K562 (cell line): Measurements from ENCODE around the gene ERVH48-1. TPM values are rescaled to one million over a fixed set of nuclear protein-coding genes. Genes with fewer than 3 reads are reported as not detected.

Experiments
- CBFA2T3 ChIP-seq: fragments of 450-650 bp; IDR thresholded peaks from 2 replicates; pipeline ENCODE4 v1.6.1; 2017
- CEBPB ChIP-seq: fragments of 450-650 bp; IDR thresholded peaks from 2 replicates; pipeline ENCODE4 v1.6.1; 2016; ENCODE audit warnings: missing genetic modification characterization, missing compliant biosample characterization
- CTCF ChIP-seq, 3 experiments: IDR thresholded peaks in 2 of 3; conservative IDR thresholded peaks in 1 of 3; 2 replicates each; pipeline ENCODE4 v1.5.1; 2011 to 2012; ENCODE audit warnings: low read length in 3 of 3, mild to moderate bottlenecking in 3 of 3, control low read depth in 2 of 3, improper control_type of control experiment in 1 of 3, inconsistent platforms in 1 of 3, low read depth in 1 of 3, mixed read lengths in 1 of 3, moderate library complexity in 1 of 3; ENCODE audit not compliant: insufficient read depth in 2 of 3
- DACH1 ChIP-seq: fragments of 450-650 bp; IDR thresholded peaks from 2 replicates; pipeline ENCODE4 v1.6.1; 2018; ENCODE audit not compliant: partially characterized antibody
- MAZ ChIP-seq, 2 experiments: fragments of 450-650 bp in 1 of 2; sonication (generic) in 1 of 2; formaldehyde crosslinking; IDR thresholded peaks in 1 of 2; conservative IDR thresholded peaks in 1 of 2; 2 replicates each; pipeline versions ENCODE4 v1.4.0 to v1.5.0; 2020; ENCODE audit warnings: mild to moderate bottlenecking in 1 of 2, missing genetic modification reagents in 1 of 2
- PPARD ChIP-seq: fragments of 250-450 bp; sonication (Bioruptor Pico); IDR thresholded peaks from 2 replicates; pipeline ENCODE4 v1.8.0; 2022; ENCODE audit warnings: inconsistent platforms, mild to moderate bottlenecking, moderate library complexity
- SMARCC2 ChIP-seq: fragments of 450-650 bp; IDR thresholded peaks from 2 replicates; pipeline ENCODE4 v1.6.1; 2017; ENCODE audit warnings: antibody characterized with exemption, moderate library complexity, mild to moderate bottlenecking, low read depth
- SREBF2 ChIP-seq: sonication (generic); formaldehyde crosslinking; IDR thresholded peaks from 2 replicates; pipeline ENCODE4 v1.4.0; 2020; ENCODE audit warnings: mild to moderate bottlenecking, missing genetic modification reagents
- TFE3 ChIP-seq: fragments of 450-650 bp; formaldehyde crosslinking; IDR thresholded peaks from 2 replicates; pipeline ENCODE4 v1.4.0; 2020; ENCODE audit warnings: mild to moderate bottlenecking, mixed read lengths
- ZNF197 ChIP-seq: fragments of 200-800 bp; sonication (Bioruptor generic); IDR thresholded peaks from 2 replicates; pipeline ENCODE4 v1.6.1; 2016; ENCODE audit warnings: low read depth, missing genetic modification characterization, missing compliant biosample characterization
- ZNF24 ChIP-seq: fragments of 450-650 bp; IDR thresholded peaks from 2 replicates; pipeline ENCODE4 v1.6.1; 2016
- ZNF407 ChIP-seq: fragments of 450-650 bp; IDR thresholded peaks from 2 replicates; pipeline ENCODE4 v1.6.1; 2016; ENCODE audit warnings: low read depth
- ZNF589 ChIP-seq: fragments of 200-800 bp; sonication (Bioruptor generic); IDR thresholded peaks from 2 replicates; pipeline ENCODE4 v1.6.1; 2016; ENCODE audit warnings: low read depth, missing genetic modification characterization, missing compliant biosample characterization
- polyA plus RNA-seq, 8 experiments: library from polyadenylated mRNA; depleted of rRNA in 4 of 8; stranded (reverse) in 5 of 8; unstranded in 3 of 8; fragments of >200 nt; fragmentation: Nextera tagmentation in 2 of 8; fragmentation: Illumina TruSeq in 1 of 8; extraction: Ambion mirVana in 2 of 8; extraction: Trizol in 1 of 8; gene quantifications; 2 replicates each; pipeline versions ENCODE4 v1.2.1 to v1.2.3, GENCODE V29; 2011 to 2014; ENCODE audit warnings: inconsistent platforms in 1 of 8, missing spikeins in 1 of 8
- total RNA-seq, 7 experiments: library from RNA; depleted of rRNA in 6 of 7; stranded (reverse); fragments of >200 nt in 6 of 7; fragmentation: Illumina TruSeq in 2 of 7; extraction: Trizol in 2 of 7; gene quantifications; 2 replicates each; pipeline versions ENCODE4 v1.2.1 to v1.2.3, GENCODE V29; 2011 to 2021; ENCODE audit warnings: low replicate concordance in 1 of 7

The ERVH48-1 gene
- total and polyA plus RNA-seq, 9 of the 15 experiments (the other 6 are each of a cell fraction or from before 2014, with no cell fraction given), result 0.08 to 0.49 (median 0.16) TPM; not detected in 3

DNA sequence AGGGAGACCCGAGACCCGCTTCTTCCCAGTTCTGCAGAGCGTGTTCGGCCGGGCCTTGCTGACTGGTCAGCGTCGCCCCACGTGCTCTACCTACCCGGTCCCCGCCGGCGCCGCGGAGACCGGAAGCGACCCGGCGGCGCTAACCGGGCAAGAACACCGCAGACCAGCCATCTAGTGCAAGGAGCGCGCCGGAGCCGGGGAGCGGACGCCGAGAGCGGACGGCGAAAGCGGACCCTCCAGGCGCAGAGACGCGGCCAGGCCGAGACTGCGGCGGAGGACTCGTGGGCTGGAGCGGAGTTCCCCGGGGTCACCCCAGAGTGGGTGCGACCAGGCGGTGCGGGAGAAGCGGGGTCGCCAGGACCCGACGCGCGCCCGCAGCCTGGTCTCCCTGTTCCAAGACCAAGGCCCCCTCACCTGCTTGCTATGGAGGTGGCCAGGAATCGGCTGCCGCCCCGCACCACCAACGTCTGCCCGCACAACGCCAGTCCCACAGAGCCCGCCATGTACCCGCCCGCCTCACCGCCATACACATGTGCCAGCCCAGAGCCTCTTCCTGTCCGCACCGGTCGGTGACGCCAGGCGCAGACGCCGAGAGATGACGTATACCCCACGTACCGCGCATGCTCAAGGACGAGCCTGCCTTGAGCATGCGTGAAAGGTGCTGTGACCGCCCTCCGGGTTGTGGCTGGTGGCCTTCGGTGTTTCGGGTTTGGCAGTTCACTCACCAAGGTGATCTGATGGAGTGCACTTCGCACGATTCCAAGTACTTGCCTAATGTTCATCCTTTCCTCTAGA is 46.2 kb downstream of the ERVH48-1 start, which contains the start of gene WDR4 (continued):
- TF ChIP-seq ZNF407, result no peak
- TF ChIP-seq SMARCC2, result no peak
- TF ChIP-seq TFE3 (CRISPR knock-in tag), result no peak
- TF ChIP-seq MAZ (CRISPR knock-in tag; conservative IDR thresholded peaks at IDR 0.05 in 1 of 2, IDR thresholded peaks at IDR 0.05 in 1 of 2), result 0 out of 4 replicates have a peak, but pooled peaks of 1 of the 2 experiments have one; percentile 53
- TF ChIP-seq ZNF589, result no peak
- no peak for TF ChIP-seq DACH1
- TF ChIP-seq CEBPB (tag), result no peak
- no peak for TF ChIP-seq ZNF197 (CRISPR knock-in tag)
- no peak for TF ChIP-seq SREBF2 (CRISPR knock-in tag)
- TF ChIP-seq ZNF24, result no peak
- TF ChIP-seq CBFA2T3, result no peak
- no peak for TF ChIP-seq PPARD (CRISPR knock-in tag)
- TF ChIP-seq CTCF (IDR thresholded peaks at IDR 0.05 in 2 of 3, conservative IDR thresholded peaks at IDR 0.05 in 1 of 3; ENCODE audit: insufficient read depth in 2 of 3, low read depth in 1 of 3, low read length in 3 of 3), result peak in 1 of 3 experiments; percentile 5; a peak in 1 of 6 replicates
